Tibial nerve (tissue), 4 donors: ENCODE measurements around the gene ZNF79.

ENCODE experiments used
- EP300 ChIP-seq, 2 donors: sonication (generic); formaldehyde crosslinking; IDR thresholded peaks; one replicate each; pipeline ENCODE4 v1.6.1; 2017; ENCODE audit warnings: antibody characterized with exemption in 2 of 2, mild to moderate bottlenecking in 1 of 2
- POLR2A ChIP-seq, 2 donors: fragments of 450-650 bp; IDR thresholded peaks; one replicate each; pipeline ENCODE4 v1.6.1; 2017; ENCODE audit warnings: antibody characterized with exemption in 2 of 2, mild to moderate bottlenecking in 2 of 2, moderate library complexity in 2 of 2
- TF ChIP-seq, protein P1 (sequence below), 5 experiments: fragments of 200-600 bp in 3 of 5; fragments of 450-650 bp in 2 of 5; sonication (generic) in 3 of 5; IDR thresholded peaks; one replicate each; pipeline ENCODE4 v1.5.1; 2016 to 2019; ENCODE audit warnings: antibody characterized with exemption in 5 of 5, mild to moderate bottlenecking in 3 of 5, moderate library complexity in 2 of 5

DNA sequence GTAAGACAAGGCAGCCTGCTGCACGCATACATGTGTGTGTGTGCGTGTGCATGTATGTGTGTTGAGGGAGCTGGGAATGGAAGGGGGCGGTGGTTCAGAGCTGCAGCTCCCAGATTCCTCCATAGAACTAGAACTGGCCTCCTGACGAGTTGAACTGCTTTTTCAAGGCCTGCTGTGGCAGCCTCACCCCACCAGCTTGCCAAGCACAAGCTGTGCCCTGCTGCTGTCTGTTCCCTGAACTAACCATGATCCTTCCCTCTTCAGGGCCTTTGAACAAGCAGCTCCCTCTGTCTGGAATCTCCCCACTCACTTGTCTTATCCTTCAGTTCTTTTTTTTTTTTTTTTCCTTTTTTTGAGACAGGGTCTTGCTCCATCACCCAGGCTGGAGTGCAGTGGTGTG is 49.8 kb downstream of the ZNF79 start:
- TF ChIP-seq, protein P1, sequence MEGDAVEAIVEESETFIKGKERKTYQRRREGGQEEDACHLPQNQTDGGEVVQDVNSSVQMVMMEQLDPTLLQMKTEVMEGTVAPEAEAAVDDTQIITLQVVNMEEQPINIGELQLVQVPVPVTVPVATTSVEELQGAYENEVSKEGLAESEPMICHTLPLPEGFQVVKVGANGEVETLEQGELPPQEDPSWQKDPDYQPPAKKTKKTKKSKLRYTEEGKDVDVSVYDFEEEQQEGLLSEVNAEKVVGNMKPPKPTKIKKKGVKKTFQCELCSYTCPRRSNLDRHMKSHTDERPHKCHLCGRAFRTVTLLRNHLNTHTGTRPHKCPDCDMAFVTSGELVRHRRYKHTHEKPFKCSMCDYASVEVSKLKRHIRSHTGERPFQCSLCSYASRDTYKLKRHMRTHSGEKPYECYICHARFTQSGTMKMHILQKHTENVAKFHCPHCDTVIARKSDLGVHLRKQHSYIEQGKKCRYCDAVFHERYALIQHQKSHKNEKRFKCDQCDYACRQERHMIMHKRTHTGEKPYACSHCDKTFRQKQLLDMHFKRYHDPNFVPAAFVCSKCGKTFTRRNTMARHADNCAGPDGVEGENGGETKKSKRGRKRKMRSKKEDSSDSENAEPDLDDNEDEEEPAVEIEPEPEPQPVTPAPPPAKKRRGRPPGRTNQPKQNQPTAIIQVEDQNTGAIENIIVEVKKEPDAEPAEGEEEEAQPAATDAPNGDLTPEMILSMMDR (IDR thresholded peaks at IDR 0.05) = no peak
- TF ChIP-seq POLR2A (IDR thresholded peaks at IDR 0.05) (no peak), EP300 (IDR thresholded peaks at IDR 0.05) (no peak)
